ENCODE measurements around the gene PCDHGA3.

DNA sequence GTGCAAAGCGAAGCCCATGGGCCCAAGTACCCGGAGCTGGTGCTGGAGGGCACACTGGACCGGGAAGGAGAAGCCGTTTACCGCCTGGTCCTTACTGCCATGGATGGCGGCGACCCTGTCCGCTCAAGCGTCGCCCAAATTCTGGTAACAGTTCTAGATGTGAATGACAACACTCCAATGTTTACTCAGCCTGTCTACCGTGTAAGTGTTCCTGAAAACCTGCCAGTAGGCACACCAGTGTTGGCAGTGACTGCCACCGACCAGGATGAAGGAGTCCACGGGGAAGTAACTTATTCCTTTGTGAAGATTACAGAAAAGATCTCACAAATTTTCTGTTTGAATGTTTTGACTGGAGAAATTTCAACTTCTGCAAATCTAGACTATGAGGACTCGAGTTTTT lies 31.0 kb downstream of the PCDHGA3 start:
- TF ChIP-seq, protein P1, sequence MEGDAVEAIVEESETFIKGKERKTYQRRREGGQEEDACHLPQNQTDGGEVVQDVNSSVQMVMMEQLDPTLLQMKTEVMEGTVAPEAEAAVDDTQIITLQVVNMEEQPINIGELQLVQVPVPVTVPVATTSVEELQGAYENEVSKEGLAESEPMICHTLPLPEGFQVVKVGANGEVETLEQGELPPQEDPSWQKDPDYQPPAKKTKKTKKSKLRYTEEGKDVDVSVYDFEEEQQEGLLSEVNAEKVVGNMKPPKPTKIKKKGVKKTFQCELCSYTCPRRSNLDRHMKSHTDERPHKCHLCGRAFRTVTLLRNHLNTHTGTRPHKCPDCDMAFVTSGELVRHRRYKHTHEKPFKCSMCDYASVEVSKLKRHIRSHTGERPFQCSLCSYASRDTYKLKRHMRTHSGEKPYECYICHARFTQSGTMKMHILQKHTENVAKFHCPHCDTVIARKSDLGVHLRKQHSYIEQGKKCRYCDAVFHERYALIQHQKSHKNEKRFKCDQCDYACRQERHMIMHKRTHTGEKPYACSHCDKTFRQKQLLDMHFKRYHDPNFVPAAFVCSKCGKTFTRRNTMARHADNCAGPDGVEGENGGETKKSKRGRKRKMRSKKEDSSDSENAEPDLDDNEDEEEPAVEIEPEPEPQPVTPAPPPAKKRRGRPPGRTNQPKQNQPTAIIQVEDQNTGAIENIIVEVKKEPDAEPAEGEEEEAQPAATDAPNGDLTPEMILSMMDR (IDR thresholded peaks at IDR 0.05): no peak
- TF ChIP-seq POLR2AphosphoS5 (IDR thresholded peaks at IDR 0.05; ENCODE audit: low read depth, low read length): no peak
- no peak for TF ChIP-seq TCF7L2 (IDR thresholded peaks at IDR 0.05; ENCODE audit: low read depth, low read length)
- no peak for TF ChIP-seq SIN3A (IDR thresholded peaks at IDR 0.05; ENCODE audit: borderline replicate concordance, insufficient read depth, low read depth, low read length)
